Adipose tissue (tissue), 3 donors: Measurements from ENCODE around the gene SNTG2. TPM values are rescaled to one million over a fixed set of nuclear protein-coding genes. Genes with fewer than 3 reads are reported as not detected.

ENCODE experiments used
- H3K27ac ChIP-seq: one replicate; pipeline ENCODE4 v1.5.1; 2013; ENCODE audit warnings: low read depth, low read length
- WGBS, 3 donors: extraction: QIAGEN DNeasy Blood & Tissue Kit; methylation state at CpG; one replicate each; pipeline ENCODE4 v1.1.7; 2013; 5-methylcytosine and 5-hydroxymethylcytosine counted together
- polyA plus RNA-seq, 3 donors: library from polyadenylated mRNA; stranded (reverse); fragments of 200-250 nt; gene quantifications; one replicate each; pipeline ENCODE4 v1.2.3, GENCODE V29; 2013
- donor health status: healthy with polysubstance abuse.
- donor health status: Bipolar disorder and iron deficiency.
- donor health status: healthy.

SNTG2 gene
- polyA plus RNA-seq, 3 donors: 0.56 to 2.8 (median 2.7) TPM

GRCh38 chr2:945104-945503, 5.5 kb upstream of the SNTG2 start:
- WGBS, 3 donors: 84 to 98% (median 93%) methylated on average over 5 of the region's 5 CpGs
- no peak overlapping the region for H3K27ac ChIP-seq

GRCh38 chr2:946073-946948, 4.3 kb upstream of the SNTG2 start:
- WGBS, 3 donors: 78 to 84% (median 81%) methylated on average over 6 of the region's 6 CpGs
- H3K27ac ChIP-seq: no peak overlapping the region

DNA sequence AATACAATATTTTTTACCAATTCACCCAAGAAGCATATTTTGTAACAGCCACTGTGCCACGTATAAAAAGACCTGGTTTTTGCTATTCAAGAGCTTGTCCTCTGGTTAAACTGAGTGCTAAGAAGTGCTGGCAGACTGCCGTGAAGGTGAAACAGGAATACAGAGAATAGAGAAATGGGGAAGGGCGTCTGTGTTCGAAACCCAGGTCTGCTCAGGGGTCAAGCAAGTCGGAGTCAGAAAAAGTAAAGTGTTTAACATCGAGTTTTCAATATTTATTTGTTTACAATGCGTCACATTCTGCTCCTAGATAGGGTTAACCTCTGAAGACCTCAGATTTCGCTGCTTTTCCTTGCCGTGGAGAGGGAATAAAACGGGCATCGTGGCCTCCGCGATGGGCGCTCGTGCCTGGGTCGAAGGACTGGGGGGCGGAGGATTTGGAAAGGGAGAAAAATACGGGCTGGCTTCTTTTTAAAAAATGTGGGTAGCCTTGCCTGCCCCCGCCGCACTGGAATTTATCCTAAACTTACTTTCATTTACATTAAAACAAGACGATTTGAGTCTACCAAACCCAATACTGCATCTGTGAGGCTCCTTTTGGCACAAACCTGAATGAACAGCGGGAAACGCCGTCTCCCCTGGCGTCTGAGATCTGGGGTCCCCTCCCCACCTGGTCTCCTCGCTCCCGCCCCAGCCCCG, 1.1 kb upstream of the SNTG2 start:
- 6 to 8% (median 7%) methylated on average over 28 of the region's 28 CpGs for WGBS, 3 donors
- H3K27ac ChIP-seq: no peak overlapping the region

DNA sequence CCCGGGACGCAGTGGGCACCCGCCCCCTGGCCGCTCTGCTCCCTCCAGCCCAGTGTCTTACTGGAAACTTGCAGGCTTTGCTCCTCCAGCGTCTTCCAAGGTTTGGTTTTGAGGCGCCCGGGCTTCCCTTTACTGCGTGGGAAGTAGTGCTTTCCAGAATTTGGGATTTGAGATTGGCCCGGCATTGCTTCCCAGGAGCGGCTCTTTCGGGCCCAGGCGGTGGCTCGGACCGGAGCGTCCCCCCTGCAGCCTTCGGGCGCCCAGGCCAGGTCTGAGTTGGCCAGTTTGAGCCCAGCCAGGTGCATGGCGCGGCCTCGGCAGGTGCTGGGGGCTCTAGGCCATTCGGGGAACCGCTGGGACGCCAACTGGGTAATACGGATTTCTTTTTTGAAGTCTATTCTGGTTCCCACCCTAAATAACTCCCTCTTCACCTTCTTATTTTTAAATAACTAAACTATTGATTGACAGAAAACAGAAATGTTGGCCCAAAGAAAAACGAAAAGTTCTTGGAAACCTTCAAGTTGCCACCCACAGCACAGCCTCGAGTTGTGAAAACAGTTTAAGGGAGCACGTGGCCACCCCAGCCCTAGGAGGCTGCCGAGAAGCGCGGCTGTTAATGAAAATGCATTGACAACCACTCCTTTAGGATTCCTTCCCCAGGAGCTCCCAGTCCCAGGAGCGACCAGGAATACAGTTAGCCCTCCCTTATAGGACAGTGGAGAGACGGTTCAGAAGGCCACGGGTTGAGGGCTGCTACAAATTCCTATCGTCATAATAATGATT, 766 bp downstream of the SNTG2 start:
- no peak overlapping the region for H3K27ac ChIP-seq
- 12 to 33% (median 17%) methylated on average over 33 to 34 of the region's 34 CpGs for WGBS, 3 donors

GRCh38 chr2:953408-953807, 2.8 kb downstream of the SNTG2 start:
- 29 to 56% (median 40%) methylated on average over 2 of the region's 2 CpGs for WGBS, 3 donors
- no peak overlapping the region for H3K27ac ChIP-seq

- WGBS, 3 donors: 55 to 67% (median 62%) methylated on average over 13 of the region's 13 CpGs
- no peak overlapping the region for H3K27ac ChIP-seq
These were observed 3.5 kb downstream of the SNTG2 start for GRCh38 chr2:953975-954686.

DNA sequence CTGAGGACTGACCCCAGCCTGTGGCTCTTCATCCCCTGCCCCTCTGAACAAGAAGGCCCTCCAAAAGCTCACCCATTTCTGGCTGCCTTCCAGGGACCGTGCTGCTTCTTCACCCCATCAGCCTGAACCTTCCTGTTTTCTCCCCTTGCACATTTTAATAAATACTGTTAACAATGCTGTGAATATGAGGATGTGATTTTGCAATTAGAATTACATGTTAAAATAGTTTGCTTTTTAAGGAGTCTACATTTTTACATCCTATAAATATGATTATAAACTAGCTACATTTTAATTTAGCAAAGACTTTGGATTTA, 4.0 kb downstream of the SNTG2 start:
- H3K27ac ChIP-seq: no peak overlapping the region
- 11 to 36% (median 33%) methylated on average over 1 of the region's 1 CpG for WGBS, 3 donors

DNA sequence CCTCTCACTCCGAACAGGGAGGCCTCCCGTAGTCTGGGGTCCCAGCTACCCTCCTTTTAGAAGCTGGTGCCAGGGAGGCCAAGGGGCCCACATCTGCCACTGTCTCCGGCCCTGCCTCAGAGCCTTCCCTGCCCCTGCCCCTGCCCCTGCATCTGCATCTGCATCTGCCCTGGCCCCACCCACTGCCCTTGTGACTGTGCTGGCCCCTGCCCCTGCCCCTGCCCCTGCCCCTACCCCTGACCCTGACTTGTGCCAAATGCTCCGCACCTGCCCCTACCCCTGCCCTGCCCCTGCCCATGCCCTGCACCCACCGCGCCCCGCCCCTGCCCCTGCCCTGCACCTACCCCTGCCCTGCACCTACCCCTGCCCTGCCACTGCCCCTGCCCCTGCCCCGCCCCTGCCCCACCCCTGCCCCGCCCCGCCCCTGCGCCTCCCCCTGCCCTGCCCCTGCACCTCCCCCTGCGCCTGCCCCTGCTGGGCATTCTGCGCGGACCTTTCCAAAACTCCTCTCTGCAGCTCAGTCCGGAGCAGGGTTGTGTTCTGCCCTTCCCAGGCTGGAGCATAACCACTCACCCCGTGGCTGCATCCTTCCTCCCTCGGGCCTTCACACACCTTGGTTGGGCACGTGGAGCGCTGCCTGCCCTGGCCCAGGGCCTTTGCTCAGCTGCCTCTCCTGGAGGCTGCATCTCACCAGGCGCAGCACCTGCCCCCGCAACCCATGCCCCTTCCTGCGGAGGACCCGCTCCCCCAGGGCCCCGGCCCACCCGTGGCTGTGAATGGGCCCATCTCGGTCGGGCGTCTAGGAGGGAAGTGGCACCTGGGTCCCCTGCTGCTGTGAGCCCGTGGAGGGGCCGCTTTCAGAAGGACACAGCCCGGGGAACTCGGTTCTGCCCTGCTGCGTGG, 5.4 kb downstream of the SNTG2 start:
- no peak overlapping the region for H3K27ac ChIP-seq
- 78 to 80% (median 78%) methylated on average over 27 to 33 of the region's 33 CpGs for WGBS, 3 donors

- WGBS, 3 donors: 84 to 88% (median 85%) methylated on average over 10 of the region's 10 CpGs
- H3K27ac ChIP-seq: no peak overlapping the region
These were observed 8.8 kb downstream of the SNTG2 start for GRCh38 chr2:959457-959856.

DNA sequence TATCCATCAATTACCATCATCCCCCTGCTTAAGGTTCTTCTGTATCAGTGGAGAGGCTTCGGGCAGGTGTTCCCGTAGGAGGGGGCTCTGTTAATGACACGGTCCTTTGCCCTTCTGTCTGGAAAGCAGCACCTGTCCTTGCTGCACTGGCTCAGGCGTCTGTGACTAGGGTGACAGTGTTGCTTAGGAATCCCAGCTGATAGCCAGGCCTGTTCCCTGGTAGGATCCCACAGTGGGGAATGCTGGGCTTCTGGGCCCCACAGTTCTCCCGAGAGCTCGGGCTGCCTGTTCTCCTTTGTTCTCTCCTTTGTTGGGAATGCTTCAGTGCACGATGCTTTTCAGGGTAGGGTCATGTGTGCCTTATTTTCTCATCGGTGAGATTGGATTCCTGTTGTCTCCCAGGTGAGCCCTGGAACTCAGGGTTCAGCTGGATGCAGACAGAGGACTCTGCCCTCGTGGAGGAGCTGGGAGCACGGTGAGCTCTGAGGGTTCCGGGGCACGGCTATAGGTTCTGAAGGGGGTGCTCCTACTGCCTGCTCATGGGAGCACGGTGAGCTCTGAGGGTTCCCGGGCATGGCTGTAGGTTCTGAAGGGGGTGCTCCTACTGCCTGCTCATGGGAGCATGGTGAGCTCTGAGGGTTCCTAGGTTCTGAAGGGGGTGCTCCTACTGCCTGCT, 9.6 kb downstream of the SNTG2 start:
- H3K27ac ChIP-seq: no peak overlapping the region
- 82 to 88% (median 87%) methylated on average over 14 of the region's 14 CpGs for WGBS, 3 donors

- H3K27ac ChIP-seq: no peak overlapping the region
These were observed 11.1 kb downstream of the SNTG2 start for GRCh38 chr2:961786-962185.

DNA sequence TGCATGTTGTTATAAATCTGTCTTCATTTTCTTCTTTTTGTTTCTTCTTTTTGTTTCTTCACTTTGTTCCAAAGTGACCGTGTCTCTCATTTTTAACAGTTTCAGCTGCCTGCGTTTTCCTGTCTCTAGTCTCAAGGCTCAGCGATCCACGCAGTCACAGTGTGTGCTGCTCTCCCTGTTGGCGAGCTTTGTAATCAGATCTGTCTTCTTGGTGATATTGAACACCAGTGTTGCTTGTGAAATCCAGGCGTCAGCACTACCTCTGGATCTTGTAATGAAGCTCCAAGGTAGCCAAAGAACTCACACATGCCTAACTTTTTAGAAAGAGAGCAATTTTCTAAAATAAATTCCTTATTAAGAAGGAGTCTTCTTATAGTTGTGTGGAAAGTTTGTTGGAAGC, 13.2 kb downstream of the SNTG2 start:
- WGBS, 3 donors: 75 to 87% (median 83%) methylated on average over 6 of the region's 6 CpGs
- no peak overlapping the region for H3K27ac ChIP-seq

- 86 to 94% (median 87%) methylated on average over 8 of the region's 8 CpGs for WGBS, 3 donors
- no peak overlapping the region for H3K27ac ChIP-seq
These were observed 13.9 kb downstream of the SNTG2 start for GRCh38 chr2:964562-964961.

DNA sequence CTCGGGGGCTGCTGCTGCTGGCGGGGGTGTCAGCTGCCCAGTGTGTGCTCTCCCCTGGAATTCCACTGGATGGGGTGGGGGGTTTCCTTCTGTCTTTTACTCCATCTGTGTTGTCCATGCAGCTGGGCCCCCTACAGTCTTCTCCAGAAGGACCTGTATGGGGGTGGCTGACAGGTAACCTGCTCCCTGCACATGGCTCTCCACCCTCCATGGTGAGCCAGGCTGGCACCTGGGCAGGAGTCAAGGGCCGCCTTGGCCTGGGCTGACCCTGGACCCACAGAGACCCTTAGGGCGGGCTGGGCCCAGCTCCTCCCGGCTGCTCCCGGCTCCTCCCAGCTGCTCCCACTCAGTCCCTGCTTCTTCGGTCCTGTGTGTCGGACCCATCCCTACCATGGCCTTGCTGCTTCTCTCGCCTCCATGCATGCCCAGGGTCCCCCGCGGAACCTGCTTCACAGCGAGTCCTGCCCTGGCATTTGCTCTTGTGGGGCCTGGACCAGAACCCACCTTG, 15.0 kb downstream of the SNTG2 start:
- H3K27ac ChIP-seq: no peak overlapping the region
- 84 to 93% (median 93%) methylated on average over 12 of the region's 12 CpGs for WGBS, 3 donors

- H3K27ac ChIP-seq: no peak overlapping the region
- WGBS, 3 donors: 84 to 92% (median 88%) methylated on average over 3 of the region's 3 CpGs
These were observed 22.5 kb downstream of the SNTG2 start for GRCh38 chr2:973129-973528.

GRCh38 chr2:974054-974453, 23.4 kb downstream of the SNTG2 start:
- WGBS, 3 donors: 35 to 61% (median 39%) methylated on average over 8 of the region's 8 CpGs
- no peak overlapping the region for H3K27ac ChIP-seq

GRCh38 chr2:974502-974901, 23.9 kb downstream of the SNTG2 start:
- 0 to 3% (median 1%) methylated on average over 2 of the region's 2 CpGs for WGBS, 3 donors

More at GRCh38 chr2:974502-974901, 23.9 kb downstream of the SNTG2 start:
- H3K27ac ChIP-seq: no peak overlapping the region
